ENCODE results near the gene KRTAP5-8.
"Not testable (repeated sequence)": the region's sequence is repeated elsewhere in the genome, so short reads cannot be mapped to it uniquely, and the experiment has no call there.

The KRTAP5-8 gene

GRCh38 chr11:71575723-71576424, 38.0 kb downstream of the KRTAP5-8 start:
- no peak for DNase-seq

- not testable (repeated sequence) for DNase-seq
Measured at GRCh38 chr11:71576688-71577465, 39.1 kb downstream of the KRTAP5-8 start.

GRCh38 chr11:71577469-71578004, 39.7 kb downstream of the KRTAP5-8 start:
- no peak for DNase-seq

GRCh38 chr11:71579513-71579912, 41.7 kb downstream of the KRTAP5-8 start:
- not testable (repeated sequence) for DNase-seq

GRCh38 chr11:71580057-71581003, 42.5 kb downstream of the KRTAP5-8 start:
- DNase-seq = no peak

GRCh38 chr11:71581826-71582225, 44.0 kb downstream of the KRTAP5-8 start:
- no peak for DNase-seq

- no peak for DNase-seq
Measured at GRCh38 chr11:71582309-71582895, 44.6 kb downstream of the KRTAP5-8 start, which contains the start of gene KRTAP5-11. KRTAP5-11 (minus strand) TSS chr11:71582875; CDS start chr11:71582837, 38 bp downstream.

- DNase-seq = not testable (repeated sequence)
Measured at GRCh38 chr11:71582969-71583368, 45.1 kb downstream of the KRTAP5-8 start.

GRCh38 chr11:71585673-71586072, 47.8 kb downstream of the KRTAP5-8 start:
- DNase-seq = not testable (repeated sequence)

- DNase-seq = not testable (repeated sequence)
Measured at GRCh38 chr11:71588314-71588713, 50.5 kb downstream of the KRTAP5-8 start.
